HG03135 (cell line): ENCODE results near the gene CHCHD6.

ENCODE experiments used
- ATAC-seq: cut with Tn5 transposase; IDR thresholded peaks from one replicate; pipeline ENCODE4 v1.9.1; 2021; ENCODE audit warnings: mild to moderate bottlenecking, moderate library complexity; ENCODE audit not compliant: unreplicated experiment

The CHCHD6 gene

GRCh38 chr3:126917232-126917804, 213.3 kb downstream of the CHCHD6 start:
- ATAC-seq, result no peak

- ATAC-seq, result no peak
These were observed 214.3 kb downstream of the CHCHD6 start for GRCh38 chr3:126918355-126918821.

GRCh38 chr3:126921085-126921824, 217.2 kb downstream of the CHCHD6 start:
- no peak for ATAC-seq

GRCh38 chr3:126922466-126922865, 218.4 kb downstream of the CHCHD6 start:
- ATAC-seq, result no peak

- no peak for ATAC-seq
These were observed 219.4 kb downstream of the CHCHD6 start for GRCh38 chr3:126923423-126923822.

GRCh38 chr3:126923895-126924294, 219.9 kb downstream of the CHCHD6 start:
- no peak for ATAC-seq

GRCh38 chr3:126924458-126924857, 220.4 kb downstream of the CHCHD6 start:
- ATAC-seq, result no peak

- ATAC-seq, result no peak
These were observed 221.6 kb downstream of the CHCHD6 start for GRCh38 chr3:126925411-126926171.

- ATAC-seq, result no peak
These were observed 222.8 kb downstream of the CHCHD6 start for GRCh38 chr3:126926684-126927400.

- ATAC-seq, result no peak
These were observed 223.3 kb downstream of the CHCHD6 start for GRCh38 chr3:126927401-126927750.

- no peak for ATAC-seq
These were observed 223.8 kb downstream of the CHCHD6 start for GRCh38 chr3:126927846-126928245.

- no peak for ATAC-seq
These were observed 225.0 kb downstream of the CHCHD6 start for GRCh38 chr3:126928921-126929474.

- no peak for ATAC-seq
These were observed 227.0 kb downstream of the CHCHD6 start for GRCh38 chr3:126930936-126931600.

- ATAC-seq, result no peak
These were observed 227.8 kb downstream of the CHCHD6 start for GRCh38 chr3:126931806-126932187.

GRCh38 chr3:126932188-126932931, 228.3 kb downstream of the CHCHD6 start:
- ATAC-seq, result no peak

- no peak for ATAC-seq
These were observed 230.0 kb downstream of the CHCHD6 start for GRCh38 chr3:126934031-126934531.

- no peak for ATAC-seq
These were observed 231.0 kb downstream of the CHCHD6 start for GRCh38 chr3:126934991-126935390.

GRCh38 chr3:126935756-126936509, 231.9 kb downstream of the CHCHD6 start:
- ATAC-seq, result no peak
